Cardiac atrium fibroblast (primary cell): ENCODE measurements around the gene ADAM19. TPM values are rescaled to one million over a fixed set of nuclear protein-coding genes. Genes with fewer than 3 reads are reported as not detected.

Experiments
- total RNA-seq: library from RNA; depleted of rRNA; stranded (reverse); fragments of >200 nt; gene quantifications from 2 replicates; pipeline ENCODE4 v1.2.3, GENCODE V29; 2015

ADAM19 gene
- total RNA-seq: 11.4 and 16.4 TPM in 2 replicates

GRCh38 chr5:157575381-157576020 lies at the start of gene ADAM19:
ADAM19 (minus strand) TSS chr5:157575775; CDS start chr5:157575696, 79 bp downstream.

GRCh38 chr5:157459715-157460599 lies 115.6 kb downstream of the ADAM19 start, which contains the start of gene NIPAL4:
NIPAL4 (plus strand) TSS chr5:157460213; CDS start chr5:157460321, 108 bp downstream.

Other genes with a start within 250 kb of the ADAM19 start
- gene NIPAL4, start 115.6 kb downstream of the ADAM19 start, total RNA-seq: not detected in 2 replicates
- not detected in 2 replicates for gene SOX30, start 76.7 kb upstream of the ADAM19 start, total RNA-seq
- gene C5orf52, start 95.8 kb upstream of the ADAM19 start, total RNA-seq: not detected in 2 replicates
- 4.2 and 9.0 TPM in 2 replicates for gene THG1L, start 155.6 kb upstream of the ADAM19 start, total RNA-seq
- gene LSM11, start 167.9 kb upstream of the ADAM19 start, total RNA-seq: 3.6 and 3.7 TPM in 2 replicates